ENCODE results near the gene DDR1.

DNA sequence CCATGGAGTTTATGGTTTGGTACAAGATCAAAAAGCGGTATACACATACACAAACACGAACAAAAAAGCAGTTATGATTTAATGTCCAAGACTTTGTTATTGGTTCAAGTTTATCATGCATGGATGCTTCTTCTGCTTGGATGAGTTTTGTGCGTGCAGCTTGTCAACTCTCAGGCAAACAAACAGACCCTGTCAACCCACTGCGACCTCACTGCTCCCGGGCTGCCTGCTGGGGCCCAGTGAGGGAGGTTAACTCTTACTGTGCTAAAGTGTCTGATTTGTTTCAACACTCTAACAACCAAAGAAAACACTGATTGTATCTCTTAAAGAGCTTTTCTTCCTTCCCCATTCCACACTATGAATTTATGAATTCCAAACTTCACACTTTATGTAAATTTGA, 26.8 kb upstream of the DDR1 start:
- TF ChIP-seq, protein P1, sequence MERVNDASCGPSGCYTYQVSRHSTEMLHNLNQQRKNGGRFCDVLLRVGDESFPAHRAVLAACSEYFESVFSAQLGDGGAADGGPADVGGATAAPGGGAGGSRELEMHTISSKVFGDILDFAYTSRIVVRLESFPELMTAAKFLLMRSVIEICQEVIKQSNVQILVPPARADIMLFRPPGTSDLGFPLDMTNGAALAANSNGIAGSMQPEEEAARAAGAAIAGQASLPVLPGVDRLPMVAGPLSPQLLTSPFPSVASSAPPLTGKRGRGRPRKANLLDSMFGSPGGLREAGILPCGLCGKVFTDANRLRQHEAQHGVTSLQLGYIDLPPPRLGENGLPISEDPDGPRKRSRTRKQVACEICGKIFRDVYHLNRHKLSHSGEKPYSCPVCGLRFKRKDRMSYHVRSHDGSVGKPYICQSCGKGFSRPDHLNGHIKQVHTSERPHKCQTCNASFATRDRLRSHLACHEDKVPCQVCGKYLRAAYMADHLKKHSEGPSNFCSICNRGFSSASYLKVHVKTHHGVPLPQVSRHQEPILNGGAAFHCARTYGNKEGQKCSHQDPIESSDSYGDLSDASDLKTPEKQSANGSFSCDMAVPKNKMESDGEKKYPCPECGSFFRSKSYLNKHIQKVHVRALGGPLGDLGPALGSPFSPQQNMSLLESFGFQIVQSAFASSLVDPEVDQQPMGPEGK (CRISPR knock-in tag; IDR thresholded peaks at IDR 0.05; ENCODE audit: borderline replicate concordance), result no peak
- TF ChIP-seq RARB (CRISPR knock-in tag; IDR thresholded peaks at IDR 0.05) (no peak), ZFP30 (CRISPR knock-in tag; IDR thresholded peaks at IDR 0.05) (no peak), ZC3H10 (CRISPR knock-in tag; IDR thresholded peaks at IDR 0.05) (no peak), GLIS3 (CRISPR knock-in tag; IDR thresholded peaks at IDR 0.05) (no peak), BACH2 (CRISPR knock-in tag; IDR thresholded peaks at IDR 0.05; ENCODE audit: borderline replicate concordance) (no peak), ISL1 (CRISPR knock-in tag; IDR thresholded peaks at IDR 0.05) (no peak), TOX (CRISPR knock-in tag; IDR thresholded peaks at IDR 0.05; ENCODE audit: borderline replicate concordance) (no peak), ZFP3 (CRISPR knock-in tag; IDR thresholded peaks at IDR 0.05) (no peak)
- TF ChIP-seq, protein P2, sequence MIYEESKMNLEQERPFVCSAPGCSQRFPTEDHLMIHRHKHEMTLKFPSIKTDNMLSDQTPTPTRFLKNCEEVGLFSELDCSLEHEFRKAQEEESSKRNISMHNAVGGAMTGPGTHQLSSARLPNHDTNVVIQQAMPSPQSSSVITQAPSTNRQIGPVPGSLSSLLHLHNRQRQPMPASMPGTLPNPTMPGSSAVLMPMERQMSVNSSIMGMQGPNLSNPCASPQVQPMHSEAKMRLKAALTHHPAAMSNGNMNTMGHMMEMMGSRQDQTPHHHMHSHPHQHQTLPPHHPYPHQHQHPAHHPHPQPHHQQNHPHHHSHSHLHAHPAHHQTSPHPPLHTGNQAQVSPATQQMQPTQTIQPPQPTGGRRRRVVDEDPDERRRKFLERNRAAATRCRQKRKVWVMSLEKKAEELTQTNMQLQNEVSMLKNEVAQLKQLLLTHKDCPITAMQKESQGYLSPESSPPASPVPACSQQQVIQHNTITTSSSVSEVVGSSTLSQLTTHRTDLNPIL (CRISPR knock-in tag; IDR thresholded peaks at IDR 0.05; ENCODE audit: low read depth), result no peak
- TF ChIP-seq, protein P3, sequence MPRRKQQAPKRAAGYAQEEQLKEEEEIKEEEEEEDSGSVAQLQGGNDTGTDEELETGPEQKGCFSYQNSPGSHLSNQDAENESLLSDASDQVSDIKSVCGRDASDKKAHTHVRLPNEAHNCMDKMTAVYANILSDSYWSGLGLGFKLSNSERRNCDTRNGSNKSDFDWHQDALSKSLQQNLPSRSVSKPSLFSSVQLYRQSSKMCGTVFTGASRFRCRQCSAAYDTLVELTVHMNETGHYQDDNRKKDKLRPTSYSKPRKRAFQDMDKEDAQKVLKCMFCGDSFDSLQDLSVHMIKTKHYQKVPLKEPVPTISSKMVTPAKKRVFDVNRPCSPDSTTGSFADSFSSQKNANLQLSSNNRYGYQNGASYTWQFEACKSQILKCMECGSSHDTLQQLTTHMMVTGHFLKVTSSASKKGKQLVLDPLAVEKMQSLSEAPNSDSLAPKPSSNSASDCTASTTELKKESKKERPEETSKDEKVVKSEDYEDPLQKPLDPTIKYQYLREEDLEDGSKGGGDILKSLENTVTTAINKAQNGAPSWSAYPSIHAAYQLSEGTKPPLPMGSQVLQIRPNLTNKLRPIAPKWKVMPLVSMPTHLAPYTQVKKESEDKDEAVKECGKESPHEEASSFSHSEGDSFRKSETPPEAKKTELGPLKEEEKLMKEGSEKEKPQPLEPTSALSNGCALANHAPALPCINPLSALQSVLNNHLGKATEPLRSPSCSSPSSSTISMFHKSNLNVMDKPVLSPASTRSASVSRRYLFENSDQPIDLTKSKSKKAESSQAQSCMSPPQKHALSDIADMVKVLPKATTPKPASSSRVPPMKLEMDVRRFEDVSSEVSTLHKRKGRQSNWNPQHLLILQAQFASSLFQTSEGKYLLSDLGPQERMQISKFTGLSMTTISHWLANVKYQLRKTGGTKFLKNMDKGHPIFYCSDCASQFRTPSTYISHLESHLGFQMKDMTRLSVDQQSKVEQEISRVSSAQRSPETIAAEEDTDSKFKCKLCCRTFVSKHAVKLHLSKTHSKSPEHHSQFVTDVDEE (CRISPR knock-in tag; IDR thresholded peaks at IDR 0.05), result no peak
- TF ChIP-seq, protein P4, sequence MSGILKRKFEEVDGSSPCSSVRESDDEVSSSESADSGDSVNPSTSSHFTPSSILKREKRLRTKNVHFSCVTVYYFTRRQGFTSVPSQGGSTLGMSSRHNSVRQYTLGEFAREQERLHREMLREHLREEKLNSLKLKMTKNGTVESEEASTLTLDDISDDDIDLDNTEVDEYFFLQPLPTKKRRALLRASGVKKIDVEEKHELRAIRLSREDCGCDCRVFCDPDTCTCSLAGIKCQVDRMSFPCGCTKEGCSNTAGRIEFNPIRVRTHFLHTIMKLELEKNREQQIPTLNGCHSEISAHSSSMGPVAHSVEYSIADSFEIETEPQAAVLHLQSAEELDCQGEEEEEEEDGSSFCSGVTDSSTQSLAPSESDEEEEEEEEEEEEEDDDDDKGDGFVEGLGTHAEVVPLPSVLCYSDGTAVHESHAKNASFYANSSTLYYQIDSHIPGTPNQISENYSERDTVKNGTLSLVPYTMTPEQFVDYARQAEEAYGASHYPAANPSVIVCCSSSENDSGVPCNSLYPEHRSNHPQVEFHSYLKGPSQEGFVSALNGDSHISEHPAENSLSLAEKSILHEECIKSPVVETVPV (CRISPR knock-in tag; IDR thresholded peaks at IDR 0.05), result no peak
